RWPE1 (cell line): ENCODE measurements around the gene TBC1D14.
"Not testable (repeated sequence)": the region's sequence is repeated elsewhere in the genome, so short reads cannot be mapped to it uniquely, and the experiment has no call there.

ENCODE experiments used
- CTCF ChIA-PET: fragments of 350-600 bp; sonication (Branson Sonifier 250); formaldehyde crosslinking; extraction: SDS; loops from one replicate; lab custom pipeline; 2021; lab: Yijun Ruan, JAX
- POLR2A ChIA-PET: fragments of 400-600 bp; formaldehyde crosslinking; extraction: SDS; loops from one replicate; lab custom pipeline; 2020; ENCODE audit warnings: antibody characterized with exemption; ENCODE audit not compliant: low non-redundant PET; lab: Yijun Ruan, JAX
- DNase-seq: peaks from one replicate; pipeline ENCODE4 v3.0.0; 2012; ENCODE audit warnings: low spot score
- H3K27ac ChIP-seq: fragments of 450-650 bp; 2 replicates; pipeline ENCODE4 v1.5.1; 2017
- TF ChIP-seq, protein P1 (sequence below): fragments of 450-650 bp; conservative IDR thresholded peaks from 2 replicates; pipeline ENCODE4 v1.5.1; 2017; ENCODE audit warnings: low read depth, mild to moderate bottlenecking

Gene TBC1D14

DNA sequence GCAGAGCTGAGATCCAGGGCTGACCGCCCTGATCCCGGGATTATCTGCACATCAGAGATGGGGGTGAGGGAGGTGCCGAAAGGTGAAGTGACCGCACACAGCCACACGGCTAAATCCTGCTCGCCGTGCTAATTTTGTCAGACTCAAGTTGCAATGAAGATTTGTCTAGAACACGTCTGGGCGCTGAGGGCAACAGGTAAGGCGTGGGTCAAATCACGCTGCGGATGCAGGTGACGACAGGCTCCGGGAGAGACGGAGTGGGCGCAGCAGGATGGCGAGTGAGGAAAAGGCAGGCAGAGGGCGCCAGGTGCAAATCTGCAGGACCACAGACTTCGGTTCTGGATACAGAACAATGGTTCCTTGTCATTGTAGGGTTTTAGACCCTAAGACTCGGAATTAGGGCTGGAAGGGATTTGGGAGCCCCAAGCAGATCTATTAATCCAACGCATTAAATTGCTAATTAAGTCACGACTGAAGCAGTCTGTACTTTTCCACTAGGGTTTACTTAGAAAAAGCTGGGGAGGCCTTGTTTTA lies 1.9 kb upstream of the TBC1D14 start:
- DNase-seq, result no peak
- TF ChIP-seq, protein P1, sequence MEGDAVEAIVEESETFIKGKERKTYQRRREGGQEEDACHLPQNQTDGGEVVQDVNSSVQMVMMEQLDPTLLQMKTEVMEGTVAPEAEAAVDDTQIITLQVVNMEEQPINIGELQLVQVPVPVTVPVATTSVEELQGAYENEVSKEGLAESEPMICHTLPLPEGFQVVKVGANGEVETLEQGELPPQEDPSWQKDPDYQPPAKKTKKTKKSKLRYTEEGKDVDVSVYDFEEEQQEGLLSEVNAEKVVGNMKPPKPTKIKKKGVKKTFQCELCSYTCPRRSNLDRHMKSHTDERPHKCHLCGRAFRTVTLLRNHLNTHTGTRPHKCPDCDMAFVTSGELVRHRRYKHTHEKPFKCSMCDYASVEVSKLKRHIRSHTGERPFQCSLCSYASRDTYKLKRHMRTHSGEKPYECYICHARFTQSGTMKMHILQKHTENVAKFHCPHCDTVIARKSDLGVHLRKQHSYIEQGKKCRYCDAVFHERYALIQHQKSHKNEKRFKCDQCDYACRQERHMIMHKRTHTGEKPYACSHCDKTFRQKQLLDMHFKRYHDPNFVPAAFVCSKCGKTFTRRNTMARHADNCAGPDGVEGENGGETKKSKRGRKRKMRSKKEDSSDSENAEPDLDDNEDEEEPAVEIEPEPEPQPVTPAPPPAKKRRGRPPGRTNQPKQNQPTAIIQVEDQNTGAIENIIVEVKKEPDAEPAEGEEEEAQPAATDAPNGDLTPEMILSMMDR, result no peak; the same call in none of the 2 replicates
- POLR2A ChIA-PET, result no interaction called here
- H3K27ac ChIP-seq, result no peak overlapping the region
- CTCF ChIA-PET, result interaction anchor here (0.6 to 0.8 kb wide), 3 partner anchors 59 to 178 kb away, joined by 3 to 4 read pairs (median 4); partner anchors contain the start of gene GRPEL1

DNA sequence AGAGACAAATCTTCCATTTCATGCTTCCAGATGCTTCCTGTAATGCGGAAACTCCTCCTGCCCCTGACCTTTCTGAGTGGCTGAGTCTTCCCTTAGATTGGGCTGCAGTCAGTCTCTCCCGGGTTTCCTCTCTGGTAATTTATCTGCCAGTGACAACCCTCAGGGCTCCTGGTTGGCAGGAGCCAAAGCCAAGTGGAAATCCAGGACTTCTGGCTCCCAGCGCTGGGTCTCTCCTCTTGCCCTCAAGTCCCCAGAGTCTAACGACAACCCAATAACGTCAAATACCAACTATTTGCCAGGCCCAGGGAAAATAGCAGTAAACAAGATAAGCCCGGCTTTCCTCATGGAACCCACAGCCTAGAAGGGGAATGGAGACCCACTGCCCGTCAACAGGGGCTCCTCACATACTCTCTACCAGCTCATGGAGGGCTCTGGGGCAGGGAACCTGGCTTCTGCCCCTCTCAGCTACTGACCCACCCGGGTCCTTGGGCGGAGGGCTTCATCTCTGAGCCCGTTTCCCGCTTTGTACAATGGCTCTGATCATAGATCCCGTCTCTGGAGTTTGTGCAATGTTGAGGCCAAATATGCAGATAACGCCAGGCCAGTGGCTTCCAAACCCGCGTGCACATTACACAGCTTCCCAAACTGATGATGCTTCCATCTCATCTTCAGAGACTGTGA lies 1.1 kb upstream of the TBC1D14 start:
- DNase-seq, result no peak
- ChIA-PET POLR2A (no interaction called here), CTCF (interaction anchor here (0.6 to 1.1 kb wide), 4 partner anchors 159 to 189 kb away, joined by 3 to 4 read pairs (median 3); partner anchors contain the start of gene GRPEL1)
- peak overlapping the region; percentile 91 for H3K27ac ChIP-seq
- TF ChIP-seq, protein P1, result no peak

DNA sequence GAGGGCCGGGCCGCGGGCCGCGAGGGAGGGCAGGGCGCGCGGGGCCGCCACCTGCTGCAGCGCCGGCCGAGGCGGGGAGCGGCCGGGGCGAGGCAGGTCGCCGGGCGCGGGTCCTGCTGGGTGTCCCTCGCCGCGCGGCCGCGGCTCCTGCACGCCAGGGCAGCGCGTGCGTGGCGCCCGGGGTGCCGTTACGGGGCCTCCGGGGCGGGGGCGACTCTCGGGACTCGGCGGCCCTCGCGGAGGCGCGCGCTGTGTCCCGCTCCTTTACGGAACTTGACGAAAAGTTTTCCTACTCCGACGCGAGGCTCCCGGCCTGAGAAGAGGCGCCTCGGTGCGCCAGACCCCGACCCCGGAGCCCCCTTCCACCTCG lies 329 bp downstream of the TBC1D14 start:
- TF ChIP-seq, protein P1, result no peak
- POLR2A ChIA-PET, result interaction anchor here (0.8 kb wide), 1 partner anchor 32 kb away, joined by 3 read pairs; no protein-coding TSS in a partner anchor

DNA sequence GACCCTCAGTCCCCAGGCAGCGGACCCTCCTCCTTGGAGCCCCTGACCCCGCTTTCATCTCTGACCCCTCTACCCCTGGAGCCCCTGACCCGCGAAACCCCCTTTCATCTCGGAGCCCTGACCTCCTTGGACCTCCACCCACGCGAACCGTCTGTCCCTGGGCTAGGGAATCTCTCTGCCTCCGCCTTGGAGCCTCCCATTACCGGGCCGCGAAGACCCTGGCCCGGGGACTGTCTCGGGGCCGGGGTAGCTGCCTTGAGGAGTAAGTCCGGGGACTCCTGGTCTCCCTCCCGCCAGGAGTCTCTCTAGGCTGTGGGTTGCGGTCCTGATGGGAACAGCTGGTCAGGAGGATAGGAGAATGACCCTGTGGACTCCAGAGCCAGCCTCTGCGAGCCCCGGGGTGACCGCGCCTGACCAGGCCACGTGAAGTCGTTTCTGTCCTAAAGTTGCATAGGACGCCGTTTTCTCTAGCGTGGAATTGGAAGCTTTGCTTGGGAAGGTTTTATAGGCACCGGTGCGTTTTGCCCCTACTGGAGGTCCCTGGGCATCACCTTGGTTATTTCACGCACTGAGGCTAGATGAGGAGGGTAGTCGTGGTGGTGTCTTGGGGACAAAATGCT lies 824 bp downstream of the TBC1D14 start:
- TF ChIP-seq, protein P1, result no peak
- peak overlapping the region; percentile 91 for H3K27ac ChIP-seq
- ChIA-PET POLR2A (interaction anchor here (0.6 to 0.8 kb wide), 2 partner anchors 11 to 32 kb away, joined by 3 read pairs; no protein-coding TSS in a partner anchor), CTCF (interaction anchor here (0.6 to 1.0 kb wide), 2 partner anchors 161 to 196 kb away, joined by 4 read pairs; no protein-coding TSS in a partner anchor)
- no peak for DNase-seq

More for the DNA sequence above, 329 bp downstream of the TBC1D14 start:
- CTCF ChIA-PET, result interaction anchor here (1.0 kb wide), 1 partner anchor 161 kb away, joined by 4 read pairs; no protein-coding TSS in a partner anchor
- peak overlapping the region; percentile 91 for H3K27ac ChIP-seq
- DNase-seq, result no peak

DNA sequence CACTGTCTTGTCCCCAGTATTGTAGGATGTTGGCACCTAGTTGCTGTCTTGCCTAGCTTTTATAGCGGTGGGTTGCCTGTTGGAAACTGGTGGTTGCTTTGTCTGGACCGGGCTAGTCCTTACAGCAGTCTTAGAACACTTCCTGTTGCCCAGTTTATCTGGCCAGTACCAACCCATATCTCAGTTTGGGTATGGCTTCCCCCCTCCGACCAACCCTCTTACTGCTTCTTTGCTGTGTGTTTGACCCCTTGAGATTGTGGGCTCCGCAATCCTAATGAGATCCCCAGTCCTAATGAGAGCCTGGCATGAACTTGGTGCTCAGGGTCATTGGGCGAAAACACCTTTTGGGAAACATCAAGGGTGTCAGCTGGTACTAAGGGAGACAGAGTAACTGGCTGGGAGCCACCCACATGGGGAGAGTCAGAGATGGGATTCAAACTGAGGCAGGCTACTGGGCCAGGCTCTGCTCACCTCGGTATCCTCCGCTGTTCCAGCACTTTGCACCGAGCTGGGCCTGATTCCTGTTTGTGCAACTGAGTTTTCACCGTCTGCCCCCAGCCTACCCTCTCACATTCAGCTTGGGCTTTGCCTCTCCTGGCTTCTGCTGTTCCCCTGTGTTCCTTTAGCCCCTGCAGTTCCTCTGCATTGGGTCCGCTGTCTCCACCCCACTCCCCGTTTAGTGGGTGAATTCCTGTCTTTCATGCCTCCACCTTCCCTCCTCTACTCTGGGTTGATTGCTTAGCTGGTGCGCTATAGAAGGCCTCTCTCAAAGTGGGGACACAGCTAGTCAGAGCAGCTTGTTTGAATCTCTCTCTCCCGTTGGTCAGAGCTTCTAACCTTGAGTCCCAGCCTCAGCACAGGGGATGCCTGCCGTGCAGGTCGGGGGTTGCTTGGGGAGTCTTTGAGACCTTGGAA lies 1.6 kb downstream of the TBC1D14 start:
- ChIA-PET POLR2A (interaction anchor here (0.6 to 0.8 kb wide), 2 partner anchors 12 to 31 kb away, joined by 3 read pairs; no protein-coding TSS in a partner anchor), CTCF (interaction anchor here (0.6 to 1.0 kb wide), 2 partner anchors 160 to 197 kb away, joined by 4 read pairs; no protein-coding TSS in a partner anchor)
- TF ChIP-seq, protein P1, result no peak
- no peak overlapping the region for H3K27ac ChIP-seq
- DNase-seq, result no peak

DNA sequence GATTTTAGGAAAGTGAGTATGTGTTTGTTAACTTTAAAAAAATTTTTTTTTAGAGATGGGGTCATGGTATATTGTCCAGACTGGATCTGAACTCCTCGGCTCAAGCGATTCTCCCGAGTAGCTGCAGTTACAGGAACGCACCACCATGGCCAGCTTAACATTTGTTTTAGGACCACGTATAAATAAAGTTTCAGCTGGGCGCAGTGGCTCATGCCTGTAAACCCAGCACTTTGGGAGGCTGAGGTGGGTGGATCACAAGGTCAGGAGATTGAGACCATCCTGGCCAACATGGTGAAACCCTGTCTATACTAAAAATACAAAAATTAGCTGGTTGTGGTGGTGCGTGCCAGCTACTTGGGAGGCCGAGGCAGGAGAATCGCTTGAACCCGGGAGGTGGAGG lies 2.3 kb downstream of the TBC1D14 start:
- POLR2A ChIA-PET, DNase-seq, CTCF ChIA-PET, H3K27ac ChIP-seq: not testable (repeated sequence)
